ENCODE results near the gene SPDEF.

SPDEF gene

DNA sequence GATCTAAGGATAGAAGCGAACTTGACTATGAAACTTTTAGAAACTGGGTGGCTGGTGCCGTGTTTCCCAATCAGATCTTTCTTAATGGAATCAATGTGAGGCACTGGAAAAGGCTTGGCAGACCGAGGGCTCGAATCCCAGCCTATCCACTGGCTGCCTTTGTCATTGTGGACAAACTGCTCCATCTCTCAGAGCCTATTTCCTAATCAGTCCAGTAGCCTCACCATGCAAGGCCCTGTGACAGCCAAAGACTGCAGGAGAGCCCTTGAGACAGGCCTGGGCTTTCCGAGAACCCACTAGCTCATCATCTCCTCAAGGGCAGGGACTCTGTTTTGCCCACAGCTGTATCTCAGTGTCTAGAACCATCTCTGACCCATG, 43.4 kb downstream of the SPDEF start:
- DNase-seq, result no peak

DNA sequence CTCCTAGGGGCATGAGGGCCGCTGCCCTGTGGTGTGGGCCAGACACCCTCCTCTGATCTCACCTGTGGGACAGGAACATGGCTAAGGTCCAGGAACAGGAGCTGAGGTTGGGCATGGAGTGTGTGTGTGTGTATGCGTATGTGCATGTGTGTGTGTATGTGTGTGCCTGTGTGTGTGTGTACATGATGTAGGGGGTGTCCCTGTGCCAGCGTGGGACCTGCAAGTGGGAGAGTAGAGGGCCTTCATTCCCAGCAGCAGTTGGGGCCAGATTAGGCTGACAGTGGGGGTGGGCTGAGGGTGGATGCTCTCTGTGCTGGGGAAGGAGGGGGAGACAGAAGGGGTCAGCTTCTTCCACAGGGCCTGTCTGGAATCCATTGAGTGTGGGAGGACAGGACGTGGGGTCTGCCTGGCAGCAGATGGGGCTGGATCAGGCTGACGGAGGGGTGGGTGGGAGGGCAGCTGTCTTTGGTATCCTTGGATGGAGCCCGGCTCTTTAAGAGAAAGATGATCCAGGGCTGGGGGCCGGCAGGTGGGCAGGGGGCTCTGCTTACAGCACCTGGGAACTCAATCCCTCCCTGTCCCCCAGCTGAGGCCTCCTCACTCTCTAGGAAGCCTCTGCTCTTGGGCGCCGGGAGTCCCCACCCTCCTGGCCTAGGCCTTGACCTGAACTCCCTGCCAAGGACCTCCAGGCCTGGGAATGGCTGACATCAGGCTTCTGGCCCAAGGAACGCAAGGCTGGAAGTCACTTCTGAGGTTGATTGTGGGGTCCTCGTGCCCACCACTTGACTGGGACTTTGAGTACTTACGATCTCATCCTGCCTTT, 44.0 kb downstream of the SPDEF start:
- DNase-seq, result no peak

DNA sequence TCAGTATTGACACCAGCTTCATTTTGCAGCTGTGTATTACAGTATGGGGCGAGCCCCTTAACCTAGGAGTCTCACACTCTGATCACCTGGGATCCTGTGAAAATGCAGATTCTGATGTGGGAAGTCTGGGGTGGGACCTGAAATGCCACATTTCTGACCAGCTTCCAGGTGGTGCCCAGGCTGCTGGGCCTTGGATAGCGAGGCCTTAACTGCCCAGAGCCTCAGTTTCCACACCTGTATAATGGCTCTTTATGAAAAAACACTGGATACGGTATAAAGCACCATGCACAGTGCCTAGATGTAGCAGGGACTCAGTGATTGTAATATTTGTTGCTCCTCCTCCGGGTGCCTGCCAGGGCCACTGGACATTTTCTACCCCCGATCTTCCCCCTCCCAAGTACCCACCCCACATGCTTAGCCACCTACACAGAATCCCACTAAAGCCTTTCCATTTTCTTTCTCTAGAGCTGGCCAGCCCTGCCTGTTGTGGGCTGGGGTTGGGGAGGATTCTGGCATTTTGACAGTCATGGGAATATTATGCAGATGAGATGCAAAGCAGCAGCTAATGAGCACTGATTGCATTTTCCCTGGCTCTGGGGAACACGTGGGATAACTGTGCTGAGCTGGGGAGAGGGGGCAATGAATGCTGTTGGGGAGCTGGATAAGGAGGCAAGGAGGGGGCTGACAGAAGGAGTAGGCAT, 44.8 kb downstream of the SPDEF start:
- no peak for DNase-seq

DNA sequence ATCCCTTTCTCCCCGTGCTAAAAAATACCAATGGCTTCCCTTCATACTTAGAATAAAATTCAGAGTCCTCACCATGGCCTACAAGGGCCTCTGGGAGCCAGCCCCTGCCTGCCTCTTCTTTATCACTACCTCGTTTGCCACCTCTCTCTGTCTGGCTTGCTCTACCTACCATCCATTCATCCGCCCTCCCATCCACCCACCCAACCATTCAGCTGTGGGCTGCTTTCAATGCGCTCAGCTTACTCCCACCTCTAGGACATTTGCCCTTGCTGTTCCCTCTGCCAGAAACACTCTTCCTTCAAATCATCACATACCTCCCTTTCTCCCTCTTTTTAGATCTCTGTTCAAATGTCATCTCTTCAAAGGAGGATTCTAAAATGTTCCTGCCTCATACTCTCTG, 45.8 kb downstream of the SPDEF start:
- DNase-seq, result no peak

DNA sequence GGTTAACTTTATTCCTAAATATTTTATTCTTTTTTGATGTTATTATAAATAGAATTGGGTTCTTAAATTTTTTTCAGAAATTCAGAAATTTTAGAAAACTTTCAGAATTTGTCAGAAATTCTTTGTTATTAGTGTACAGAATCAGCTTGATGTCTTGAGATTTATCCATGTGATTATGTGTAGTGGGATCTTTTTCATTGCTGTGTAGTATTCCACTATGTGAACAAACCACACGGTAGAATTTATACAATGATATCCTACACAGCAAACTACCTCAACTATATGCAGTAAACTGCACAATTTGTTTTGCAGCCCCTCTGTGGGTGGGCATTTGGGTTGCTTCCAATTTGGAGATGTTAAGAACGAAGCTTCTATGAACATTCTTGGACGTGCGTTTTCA, 46.3 kb downstream of the SPDEF start:
- DNase-seq, result no peak

DNA sequence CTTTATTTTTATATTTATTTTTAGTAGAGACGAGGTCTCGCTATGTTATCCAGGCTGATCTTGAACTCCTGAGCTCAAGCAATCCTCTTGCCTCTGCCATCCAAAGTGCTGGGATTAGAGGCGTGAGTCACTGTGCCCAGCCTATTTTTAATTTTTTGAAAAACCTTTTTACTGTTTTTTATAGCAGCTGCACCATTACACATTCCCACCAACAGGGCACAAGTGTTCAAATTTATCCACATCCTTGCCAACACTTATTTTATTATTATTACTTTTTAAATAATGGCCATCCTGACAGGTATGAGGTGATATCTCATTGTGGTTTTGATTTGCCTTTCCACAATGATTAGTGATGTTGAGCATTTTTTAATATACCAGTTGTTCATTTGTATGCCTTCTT, 47.7 kb downstream of the SPDEF start:
- DNase-seq, result no peak

DNA sequence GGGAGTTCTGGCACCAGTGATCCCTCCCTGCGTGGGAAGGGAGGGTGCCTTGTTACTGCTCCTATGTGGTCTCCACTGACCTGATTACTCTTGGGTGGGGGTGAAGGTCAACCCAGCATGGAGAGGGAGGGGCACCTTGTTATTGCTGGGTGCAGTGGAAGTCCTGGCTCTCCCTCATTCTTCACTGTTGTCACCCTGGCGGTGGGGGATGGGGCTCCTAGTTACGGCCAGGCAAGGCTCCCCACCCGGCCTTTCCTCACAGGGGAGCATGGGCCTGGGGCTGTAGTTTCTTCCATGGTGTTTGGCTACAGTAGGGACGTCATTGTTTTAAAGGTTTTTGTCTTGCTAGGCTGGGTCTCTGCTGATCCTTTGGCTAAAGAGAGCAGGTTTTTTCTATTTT, 49.4 kb downstream of the SPDEF start:
- no peak for DNase-seq

DNA sequence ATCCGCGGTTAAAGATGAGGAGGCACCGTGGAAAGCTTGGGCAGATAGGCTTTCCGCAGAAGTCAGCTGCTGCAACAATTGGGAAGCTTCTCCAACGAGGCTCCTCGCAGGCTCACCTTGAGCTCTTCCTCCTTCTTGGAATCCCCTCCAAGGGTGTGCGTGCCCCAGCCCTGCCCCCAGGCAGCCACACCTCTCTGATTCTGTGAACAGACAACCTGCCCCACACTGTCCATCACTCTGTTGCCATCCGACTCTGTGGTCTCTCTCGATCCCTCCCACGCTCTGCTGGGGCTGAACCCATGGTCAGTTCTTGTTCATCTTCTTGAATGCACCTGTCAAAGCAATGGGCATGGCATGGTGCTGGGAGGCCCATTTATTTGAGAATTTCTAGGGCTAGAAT, 58.7 kb downstream of the SPDEF start:
- no peak for DNase-seq

DNA sequence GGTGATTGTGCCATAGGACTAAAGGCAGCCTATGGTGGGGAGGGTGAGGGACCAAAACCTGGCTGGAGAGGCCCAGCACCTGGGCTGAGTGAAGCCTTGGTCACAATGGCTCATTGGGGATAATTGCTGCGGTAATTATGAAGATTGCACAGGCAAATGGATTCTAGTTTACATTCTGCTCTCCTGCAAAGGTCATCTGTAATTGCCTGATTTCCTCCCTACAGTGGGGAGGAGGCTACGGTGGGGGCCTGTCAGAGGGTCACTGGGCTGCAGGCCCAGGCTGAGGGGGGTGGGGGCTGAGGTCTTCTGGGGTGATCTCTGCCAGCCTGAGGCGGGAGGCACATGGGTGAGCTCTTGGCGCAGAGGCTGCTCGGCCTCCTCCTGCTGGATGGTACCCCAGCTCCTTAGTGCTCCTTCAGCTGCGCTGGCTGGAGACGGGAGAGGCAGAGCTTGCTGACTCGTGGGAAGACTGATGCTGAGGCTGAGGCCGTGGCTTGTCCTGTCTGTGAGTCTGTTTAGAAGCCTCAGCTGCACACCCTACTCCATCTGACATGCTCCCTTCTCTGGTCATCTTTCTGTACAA, 59.9 kb downstream of the SPDEF start:
- no peak for DNase-seq

DNA sequence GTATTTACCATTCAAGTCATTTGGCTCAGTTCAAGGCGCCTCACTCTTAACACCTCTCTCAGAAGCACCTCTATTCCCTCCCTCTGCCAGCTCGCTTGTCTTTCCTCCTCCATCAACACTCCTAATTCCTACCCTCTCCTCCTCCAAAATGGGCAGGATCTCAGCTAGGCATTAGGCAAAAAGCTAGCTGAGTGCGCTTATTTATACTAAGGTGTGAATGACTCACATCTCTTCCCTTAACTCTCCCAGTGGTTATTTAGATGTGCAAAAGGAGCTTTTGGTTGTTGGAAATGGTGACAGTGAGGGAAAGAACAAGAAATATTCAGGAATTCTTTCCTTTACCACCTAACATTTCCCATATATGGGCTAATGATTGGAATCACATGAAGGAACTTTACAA, 61.2 kb downstream of the SPDEF start:
- no peak for DNase-seq

DNA sequence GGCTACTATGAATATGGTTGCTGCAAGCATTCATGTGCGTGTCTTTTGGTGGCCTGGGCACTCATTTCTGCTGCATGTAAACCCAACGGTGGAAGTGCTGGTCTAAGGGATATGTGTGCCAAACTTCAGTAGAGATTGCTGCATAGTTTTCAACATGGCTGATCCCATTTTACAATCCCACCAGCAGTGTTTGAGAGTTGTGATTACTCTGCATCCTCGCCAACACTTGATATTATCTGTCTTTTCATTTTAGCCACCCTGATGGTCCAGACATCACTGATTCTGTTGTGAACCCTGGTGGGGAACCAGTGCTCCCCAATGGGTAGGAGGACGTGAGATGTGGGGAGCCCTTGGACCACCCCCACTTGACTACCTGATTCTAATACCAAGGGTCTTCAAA, 62.8 kb downstream of the SPDEF start:
- no peak for DNase-seq

DNA sequence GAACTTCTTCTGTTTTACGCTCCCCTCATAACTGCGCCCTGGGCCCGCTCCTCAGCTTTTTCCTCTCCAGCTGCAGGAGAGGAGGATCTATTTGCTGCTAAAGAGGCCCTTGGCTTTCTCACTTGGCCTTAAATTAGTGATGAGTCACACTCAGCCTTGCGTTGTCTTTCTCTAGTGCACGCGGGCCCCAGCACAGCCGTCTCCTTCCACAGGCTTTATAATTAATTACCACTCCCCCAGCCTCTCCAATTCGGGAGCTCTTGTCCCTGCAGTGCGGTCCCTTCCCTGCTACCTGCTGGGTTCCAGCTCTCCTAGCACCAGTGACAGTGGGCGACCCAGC, 65.1 kb downstream of the SPDEF start:
- DNase-seq, result no peak

DNA sequence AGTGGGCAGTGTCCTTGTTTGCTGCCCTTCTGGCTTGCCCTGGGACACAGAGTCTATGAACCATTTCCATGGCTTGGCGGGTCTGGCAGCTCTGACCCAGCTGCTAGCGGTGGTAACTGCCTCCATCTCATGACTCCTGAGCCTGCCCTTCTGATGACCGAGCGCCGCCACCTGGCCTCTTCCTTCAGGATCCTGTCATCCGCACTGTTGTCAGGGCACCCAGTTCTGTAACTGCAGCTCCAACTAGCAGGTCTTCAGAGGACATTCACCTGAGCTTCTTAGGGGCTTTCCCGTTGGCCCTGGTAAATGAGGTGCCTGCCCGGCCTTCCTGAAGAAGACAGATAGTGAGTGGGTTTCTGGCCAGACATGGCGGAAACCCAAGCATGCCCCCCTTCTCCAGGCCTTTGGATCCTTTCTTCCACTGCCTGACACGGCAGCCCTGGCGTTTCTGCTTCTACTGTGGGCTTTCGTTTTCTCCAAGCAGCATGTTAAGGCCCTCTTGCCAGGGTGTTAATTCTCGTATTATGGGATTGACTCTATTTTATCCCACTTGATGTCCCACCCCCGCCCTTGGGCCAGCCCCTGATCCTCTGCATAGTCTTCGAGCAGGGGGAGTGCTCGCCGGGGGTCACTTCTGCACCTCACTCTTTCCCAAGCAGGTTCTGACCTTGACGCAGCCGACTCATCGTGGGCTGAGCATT, 65.6 kb downstream of the SPDEF start:
- DNase-seq, result no peak

DNA sequence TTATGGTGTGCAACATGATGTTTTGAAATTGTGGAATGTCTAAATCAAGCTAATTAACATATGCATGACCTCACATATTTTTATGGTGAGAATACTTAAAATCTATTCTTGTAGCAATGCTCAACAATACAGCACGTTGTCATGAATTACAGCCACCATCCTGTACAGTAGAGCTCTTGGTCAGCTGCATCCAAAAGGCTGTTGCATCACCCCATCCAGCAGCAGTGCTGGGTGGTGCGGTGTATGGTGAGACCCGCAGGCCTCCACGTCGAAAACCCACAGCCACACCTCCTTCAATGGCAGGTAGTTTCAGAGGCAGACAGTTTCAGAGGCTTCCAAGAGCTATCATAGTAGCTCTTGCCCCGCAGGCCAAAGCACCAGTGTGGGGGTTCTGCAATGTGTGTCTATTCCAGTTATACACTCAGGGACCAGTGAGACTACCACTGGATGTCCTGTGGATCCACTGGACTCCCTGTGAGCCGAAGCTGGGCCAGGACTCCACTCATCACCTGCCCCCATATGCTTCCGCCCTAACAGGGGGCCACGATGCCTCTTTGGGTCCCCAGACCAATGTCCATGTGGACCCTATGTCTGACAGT, 66.8 kb downstream of the SPDEF start:
- DNase-seq, result no peak

Data from CD4-positive, alpha-beta T cell treated with Interleukin-21 for 1 hour (primary cell).